Endothelial cell of umbilical vein (primary cell): ENCODE results near the gene UPF2. TPM values are rescaled to one million over a fixed set of nuclear protein-coding genes. Genes with fewer than 3 reads are reported as not detected.

Experiments used
- BruUV-seq: library from RNA; stranded (reverse); fragments of 400-500 nt; replicated peaks from 2 replicates; lab custom pipeline; 2021; lab: Mats Ljungman, UMichigan
- CTCF ChIA-PET: fragments of 300-600, 350-600 bp; sonication (Branson Sonifier 250); formaldehyde crosslinking; loops from one replicate; lab custom pipeline; 2021; ENCODE audit warnings: antibody characterized with exemption, inconsistent platforms; lab: Charles Lee
- POLR2A ChIA-PET: fragments of 300-600, 350-600 bp; sonication (Branson Sonifier 250); formaldehyde crosslinking; loops from one replicate; lab custom pipeline; 2021; ENCODE audit warnings: antibody characterized with exemption, inconsistent platforms; lab: Charles Lee
- DNase-seq: peaks from one replicate; pipeline ENCODE4 v3.0.0-alpha.2; 2011; ENCODE audit warnings: low read depth, low spot score
- FAIRE-seq: peaks from 2 replicates; lab custom pipeline; 2011; peaks lifted over from hg19 to GRCh38; lab: Jason Lieb, UNC
- H2AFZ ChIP-seq: 2 replicates; pipeline ENCODE4 v1.6.0; 2012; ENCODE audit warnings: low read depth, low read length, control low read depth, inconsistent platforms
- H3K27ac ChIP-seq: 2 replicates; pipeline ENCODE4 v1.5.1; 2011; ENCODE audit warnings: low read depth, mild to moderate bottlenecking, control low read depth, low read length, moderate library complexity; ENCODE audit not compliant: insufficient read depth
- H3K27me3 ChIP-seq, 2 experiments: 2 replicates each; pipeline versions ENCODE4 v1.6.0 to v1.6.1; 2011; ENCODE audit warnings: low read length in 2 of 2, mixed read lengths in 1 of 2; ENCODE audit not compliant: control insufficient read depth in 2 of 2, insufficient read depth in 2 of 2
- H3K36me3 ChIP-seq, 2 experiments: 2 replicates in 1 of 2; 3 replicates in 1 of 2; pipeline ENCODE4 v1.5.1; 2011; ENCODE audit warnings: low read length in 2 of 2, mild to moderate bottlenecking in 1 of 2, moderate library complexity in 1 of 2; ENCODE audit not compliant: control insufficient read depth in 2 of 2, insufficient read depth in 2 of 2; ENCODE audit errors: extremely low read depth in 1 of 2
- H3K4me1 ChIP-seq: 3 replicates; pipeline ENCODE4 v1.5.1; 2011; ENCODE audit warnings: mild to moderate bottlenecking, low read length; ENCODE audit not compliant: control insufficient read depth, insufficient read depth; ENCODE audit errors: extremely low read depth
- H3K4me2 ChIP-seq: 2 replicates; pipeline ENCODE4 v1.6.1; 2011; ENCODE audit warnings: low read length, control low read depth, mixed read lengths; ENCODE audit not compliant: insufficient read depth
- H3K4me3 ChIP-seq, 3 experiments: fragments of 200-600 bp in 1 of 3; sonication (generic), shearing (Covaris generic) in 1 of 3; replicated peaks in 1 of 3; 2 replicates each; pipeline ENCODE4 v1.5.1; 2011 to 2016; ENCODE audit warnings: control low read depth in 3 of 3, low read length in 3 of 3, mild to moderate bottlenecking in 2 of 3, inconsistent platforms in 1 of 3, low read depth in 1 of 3, moderate library complexity in 1 of 3; ENCODE audit not compliant: insufficient read depth in 1 of 3
- H3K79me2 ChIP-seq: 2 replicates; pipeline ENCODE4 v1.6.0; 2012; ENCODE audit warnings: low read length, inconsistent platforms; ENCODE audit not compliant: control insufficient read depth, insufficient read depth
- H3K9ac ChIP-seq: replicated peaks from 2 replicates; pipeline ENCODE3; 2011; ENCODE audit warnings: low read length, control low read depth; ENCODE audit not compliant: insufficient read depth; ENCODE audit errors: extremely low read depth
- H3K9me1 ChIP-seq: replicated peaks from 3 replicates; pipeline ENCODE4 v1.6.0; 2011; ENCODE audit warnings: mild to moderate bottlenecking, low read length; ENCODE audit not compliant: control insufficient read depth, insufficient read depth; ENCODE audit errors: extremely low read depth
- H3K9me3 ChIP-seq: replicated peaks from 2 replicates; pipeline ENCODE4 v1.5.1; 2012; ENCODE audit warnings: low read length, inconsistent platforms; ENCODE audit not compliant: control insufficient read depth, insufficient read depth
- H4K20me1 ChIP-seq: replicated peaks from 2 replicates; pipeline ENCODE3; 2011; ENCODE audit warnings: mild to moderate bottlenecking, low read length; ENCODE audit not compliant: control insufficient read depth, insufficient read depth; ENCODE audit errors: extremely low read depth
- CTCF ChIP-seq, 2 donors: IDR thresholded peaks; 1 replicate in 1 of 2; 2 replicates in 1 of 2; pipeline ENCODE4 v1.5.1; 2011; ENCODE audit warnings: low read length in 2 of 2, mild to moderate bottlenecking in 2 of 2, moderate library complexity in 2 of 2, control low read depth in 1 of 2, inconsistent platforms in 1 of 2, low read depth in 1 of 2; ENCODE audit not compliant: insufficient read depth in 1 of 2; ENCODE audit errors: extremely low read depth in 1 of 2
- EZH2 ChIP-seq: IDR thresholded peaks from 2 replicates; pipeline ENCODE4 v1.6.1; 2012; ENCODE audit warnings: borderline replicate concordance, low read depth, mild to moderate bottlenecking, moderate library complexity, low read length, inconsistent platforms; ENCODE audit not compliant: severe bottlenecking
- FOS ChIP-seq: IDR thresholded peaks from 2 replicates; pipeline ENCODE4 v1.6.1; 2011; ENCODE audit warnings: mild to moderate bottlenecking, low read length, moderate library complexity, borderline replicate concordance; ENCODE audit not compliant: insufficient read depth
- GATA2 ChIP-seq: IDR thresholded peaks from 2 replicates; pipeline ENCODE4 v1.7.0; 2011; ENCODE audit warnings: low read depth, mild to moderate bottlenecking, moderate library complexity, mixed read lengths, low read length; ENCODE audit not compliant: insufficient read length, insufficient read depth
- JUN ChIP-seq: IDR thresholded peaks from 2 replicates; pipeline ENCODE4 v1.6.1; 2011; ENCODE audit warnings: borderline replicate concordance, low read depth; ENCODE audit not compliant: insufficient read length, insufficient read depth
- MAX ChIP-seq: IDR thresholded peaks from 2 replicates; pipeline ENCODE4 v1.6.1; 2011; ENCODE audit not compliant: insufficient read depth, insufficient read length
- MYC ChIP-seq: IDR thresholded peaks from one replicate; pipeline ENCODE4 v1.6.1; 2011; ENCODE audit warnings: mild to moderate bottlenecking, low read depth, low read length
- POLR2A ChIP-seq: IDR thresholded peaks from 2 replicates; pipeline ENCODE4 v1.6.1; 2012; ENCODE audit warnings: low read depth, mild to moderate bottlenecking, control low read depth, low read length
- POLR2AphosphoS5 ChIP-seq: IDR thresholded peaks from 2 replicates; pipeline ENCODE4 v1.6.1; 2012; ENCODE audit warnings: low read depth, mild to moderate bottlenecking, control low read depth, low read length, moderate library complexity; ENCODE audit not compliant: insufficient read depth
- dilution Hi-C: fragments of 300-500 bp; cut with MboI; formaldehyde crosslinking; loops from one replicate; pipeline ENCODE4 v1.15.0; 2019; ENCODE audit warnings: low sequenced_read_pairs; ENCODE audit not compliant: extremely low pct_ligation_motif_present
- intact Hi-C: fragments of 100-400 bp; cut with micrococcal nuclease; formaldehyde crosslinking; loops from one replicate; pipeline ENCODE4 v1.10.0; 2022
- polyA plus RNA-seq, 4 experiments: library from polyadenylated mRNA; depleted of rRNA in 3 of 4; stranded (reverse) in 3 of 4; unstranded in 1 of 4; fragments of >200 nt; gene quantifications; 2 replicates each; pipeline versions ENCODE4 v1.2.1 to v1.2.3, GENCODE V29; 2011 to 2012; ENCODE audit warnings: missing spikeins in 1 of 4
- total RNA-seq: library from RNA; stranded (reverse); gene quantifications from 2 replicates; pipeline ENCODE4 v1.2.3, GENCODE V29; 2021

The UPF2 gene
- total and polyA plus RNA-seq, 2 donors (not counting 3 experiments of a cell fraction or from before 2014, with no cell fraction given) = 4.8 to 27.7 TPM

- ChIA-PET CTCF (interaction anchor here (1.5 kb wide), 1 partner anchor 52 kb away, joined by 3 read pairs; no protein-coding TSS in a partner anchor), POLR2A (no interaction called here)
- no peaks in the 10 kb centered on the region for H3K9me3 ChIP-seq
- no peak overlapping the region for H3K4me2 ChIP-seq
- DNase-seq (no peak), FAIRE-seq (no peak)
- no peaks in the 10 kb centered on the region for H3K9me1 ChIP-seq
- H3K4me1 ChIP-seq = peaks cover 2% of the 10 kb centered on the region
- H3K27me3 ChIP-seq = peaks cover 3 to 6% of the 10 kb centered on the region in 2 experiments
- no peak for TF ChIP-seq MYC
- TF ChIP-seq GATA2 = no peak
- no peak for TF ChIP-seq EZH2
- no peak for TF ChIP-seq POLR2AphosphoS5
- no peak for TF ChIP-seq MAX
- no peak for TF ChIP-seq POLR2A
- no peak for TF ChIP-seq JUN
- TF ChIP-seq FOS = no peak
- no peak for TF ChIP-seq CTCF (IDR thresholded peaks at IDR 0.05; ENCODE audit: extremely low read depth in 1 of 2, insufficient read depth in 1 of 2, low read depth in 1 of 2, low read length in 2 of 2)
- dilution Hi-C loops = no loop called here
- H3K4me3 ChIP-seq = no peak overlapping the region
- no peaks in the 10 kb centered on the region for H3K79me2 ChIP-seq
- no peaks in the 10 kb centered on the region for H4K20me1 ChIP-seq
- no peak overlapping the region for H3K27ac ChIP-seq
- H2AFZ ChIP-seq = no peak overlapping the region
- no peaks in the 10 kb centered on the region for H3K36me3 ChIP-seq
- intact Hi-C loops = no loop called here
- no TSS peak for BruUV-seq
- no peak overlapping the region for H3K9ac ChIP-seq
These were observed 7.9 kb upstream of the UPF2 start for GRCh38 chr10:12050528-12050927.
